HFFc6 (cell line): Measurements from ENCODE around the gene HCRT. TPM values are rescaled to one million over a fixed set of nuclear protein-coding genes. Genes with fewer than 3 reads are reported as not detected.
A peak's percentile ranks its signal among the peaks of the same experiment; 100 is the strongest.

ENCODE experiments used
- DNase-seq: peaks from one replicate; pipeline ENCODE4 v3.0.0-alpha.2; 2018
- H3K27ac Mint-ChIP-seq: 2 replicates; pipeline ENCODE4 v1.8.0; 2020; ENCODE audit warnings: mild to moderate bottlenecking, mixed read lengths
- H3K27me3 Mint-ChIP-seq: 2 replicates; pipeline ENCODE4 v1.8.0; 2021; ENCODE audit warnings: mild to moderate bottlenecking, moderate library complexity, mixed read lengths; ENCODE audit not compliant: insufficient read depth
- H3K36me3 Mint-ChIP-seq: 2 replicates; pipeline ENCODE4 v1.8.0; 2021; ENCODE audit warnings: low read depth, mixed read lengths
- H3K4me1 Mint-ChIP-seq: 2 replicates; pipeline ENCODE4 v1.8.0; 2020; ENCODE audit warnings: low read depth, mixed read lengths
- H3K4me3 Mint-ChIP-seq: 2 replicates; pipeline ENCODE4 v1.8.0; 2020; ENCODE audit warnings: mild to moderate bottlenecking, moderate library complexity, mixed read lengths
- H3K9me3 Mint-ChIP-seq: 2 replicates; pipeline ENCODE4 v1.8.0; 2020; ENCODE audit warnings: mild to moderate bottlenecking, mixed read lengths
- total RNA-seq, 6 experiments: library from RNA; stranded (reverse); fragmentation: NEBNext Ultra II Directional; extraction: Animal tissue kit (Norgen Biotek cat#: 25700); gene quantifications; 2 replicates in 1 of 6; 3 replicates in 5 of 6; pipeline ENCODE4 v1.2.3, GENCODE V29; 2021
- TF ChIP-seq, protein P1 (sequence below): fragments of 200-600 bp; sonication (generic); IDR thresholded peaks from 2 replicates; pipeline ENCODE4 v1.5.0; 2021; ENCODE audit warnings: antibody characterized with exemption, mild to moderate bottlenecking

Gene HCRT
- total RNA-seq, 6 experiments from 2014 or later: not detected

DNA sequence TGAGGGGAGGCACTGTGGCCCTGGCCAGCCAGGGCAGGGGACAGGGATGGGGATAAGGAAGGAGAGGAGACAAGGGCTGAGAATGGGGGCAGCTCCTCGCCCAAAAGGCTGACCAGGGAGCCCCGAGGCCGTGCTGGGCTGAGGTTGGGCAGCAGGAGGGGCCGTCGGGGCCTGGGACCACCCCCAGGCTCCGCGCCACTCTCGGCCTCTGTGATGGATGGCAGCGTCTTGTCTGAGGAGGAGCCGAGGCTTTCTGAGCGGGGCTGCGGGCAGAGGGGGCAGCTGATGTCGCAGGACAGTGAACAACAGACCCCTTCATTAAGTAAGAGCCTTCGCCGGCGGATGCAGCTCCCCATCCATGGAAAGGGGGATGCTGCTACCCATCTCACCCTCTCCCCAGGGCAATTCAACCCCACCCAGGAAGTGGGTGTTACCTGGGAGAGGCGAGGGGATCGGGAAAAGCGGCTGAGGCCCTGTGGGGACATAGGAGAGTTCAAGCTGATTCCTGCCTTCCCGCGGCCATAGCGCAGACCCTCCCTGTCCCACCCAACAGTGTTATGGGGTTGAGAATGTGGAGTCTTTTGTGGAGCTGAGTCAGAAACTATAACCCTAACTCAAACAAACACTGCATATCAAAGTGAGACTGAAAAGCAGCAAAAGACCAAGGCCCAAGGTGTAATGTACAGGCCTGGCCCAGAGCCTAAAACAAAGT lies 21.4 kb downstream of the HCRT start:
- H3K27ac Mint-ChIP-seq: no peak overlapping the region
- H3K36me3 Mint-ChIP-seq: no peaks in the 10 kb centered on the region
- no peak overlapping the region for H3K4me3 Mint-ChIP-seq
- peaks cover 9% of the 10 kb centered on the region for H3K27me3 Mint-ChIP-seq
- TF ChIP-seq, protein P1, sequence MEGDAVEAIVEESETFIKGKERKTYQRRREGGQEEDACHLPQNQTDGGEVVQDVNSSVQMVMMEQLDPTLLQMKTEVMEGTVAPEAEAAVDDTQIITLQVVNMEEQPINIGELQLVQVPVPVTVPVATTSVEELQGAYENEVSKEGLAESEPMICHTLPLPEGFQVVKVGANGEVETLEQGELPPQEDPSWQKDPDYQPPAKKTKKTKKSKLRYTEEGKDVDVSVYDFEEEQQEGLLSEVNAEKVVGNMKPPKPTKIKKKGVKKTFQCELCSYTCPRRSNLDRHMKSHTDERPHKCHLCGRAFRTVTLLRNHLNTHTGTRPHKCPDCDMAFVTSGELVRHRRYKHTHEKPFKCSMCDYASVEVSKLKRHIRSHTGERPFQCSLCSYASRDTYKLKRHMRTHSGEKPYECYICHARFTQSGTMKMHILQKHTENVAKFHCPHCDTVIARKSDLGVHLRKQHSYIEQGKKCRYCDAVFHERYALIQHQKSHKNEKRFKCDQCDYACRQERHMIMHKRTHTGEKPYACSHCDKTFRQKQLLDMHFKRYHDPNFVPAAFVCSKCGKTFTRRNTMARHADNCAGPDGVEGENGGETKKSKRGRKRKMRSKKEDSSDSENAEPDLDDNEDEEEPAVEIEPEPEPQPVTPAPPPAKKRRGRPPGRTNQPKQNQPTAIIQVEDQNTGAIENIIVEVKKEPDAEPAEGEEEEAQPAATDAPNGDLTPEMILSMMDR: no peak
- H3K9me3 Mint-ChIP-seq: no peaks in the 10 kb centered on the region
- no peaks in the 10 kb centered on the region for H3K4me1 Mint-ChIP-seq
- DNase-seq: no peak

DNA sequence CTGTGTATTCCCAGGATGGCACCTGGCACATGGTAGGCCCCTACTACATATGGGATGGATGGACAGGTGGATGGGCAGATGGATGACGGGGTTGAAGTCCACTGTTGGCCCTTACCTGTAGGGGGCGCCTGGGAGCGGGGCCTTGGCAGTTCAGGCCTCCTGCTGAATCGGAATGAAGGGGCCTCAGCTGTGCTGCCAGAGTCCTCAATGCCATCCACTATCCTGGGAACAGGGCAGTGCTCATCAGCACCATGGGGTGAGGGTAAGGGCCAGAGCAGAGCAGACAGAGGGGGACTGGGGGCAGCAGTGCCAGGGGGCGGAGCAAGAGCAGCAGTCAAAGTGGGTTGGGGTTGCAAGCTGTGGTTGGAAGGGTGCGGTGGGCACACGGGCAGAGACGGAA lies 22.1 kb downstream of the HCRT start:
- DNase-seq: no peak
- Mint-ChIP-seq H3K4me3 (no peak overlapping the region), H3K4me1 (no peaks in the 10 kb centered on the region), H3K27me3 (peaks cover 8% of the 10 kb centered on the region), H3K27ac (no peak overlapping the region), H3K36me3 (no peaks in the 10 kb centered on the region), H3K9me3 (no peaks in the 10 kb centered on the region)
- TF ChIP-seq, protein P1: peak; percentile 71

DNA sequence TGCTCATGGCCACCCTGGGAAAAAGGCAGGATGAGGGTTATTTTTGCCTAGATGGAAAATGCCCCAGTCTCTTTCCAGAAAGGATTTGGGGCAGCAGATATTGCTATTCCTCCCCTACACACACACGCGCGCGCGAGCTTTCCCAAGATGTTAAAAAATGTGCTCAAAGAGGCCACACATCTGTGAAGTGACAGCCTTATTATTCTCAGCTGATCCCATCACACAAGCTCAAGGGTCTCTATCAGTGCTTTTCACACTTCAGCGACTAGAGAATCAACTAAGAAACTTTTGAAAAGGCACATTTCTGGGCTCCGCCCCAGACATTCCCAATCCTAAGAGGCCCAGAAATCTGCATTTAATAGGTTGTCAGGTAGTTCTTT lies 24.7 kb downstream of the HCRT start:
- TF ChIP-seq, protein P1: no peak
- peaks cover 6% of the 10 kb centered on the region; the same call in 1 of the 2 replicates for H3K4me1 Mint-ChIP-seq
- H3K27me3 Mint-ChIP-seq: peaks cover 4% of the 10 kb centered on the region
- no peak for DNase-seq
- no peaks in the 10 kb centered on the region for H3K36me3 Mint-ChIP-seq
- no peak overlapping the region for H3K4me3 Mint-ChIP-seq
- H3K27ac Mint-ChIP-seq: no peak overlapping the region
- H3K9me3 Mint-ChIP-seq: no peaks in the 10 kb centered on the region

DNA sequence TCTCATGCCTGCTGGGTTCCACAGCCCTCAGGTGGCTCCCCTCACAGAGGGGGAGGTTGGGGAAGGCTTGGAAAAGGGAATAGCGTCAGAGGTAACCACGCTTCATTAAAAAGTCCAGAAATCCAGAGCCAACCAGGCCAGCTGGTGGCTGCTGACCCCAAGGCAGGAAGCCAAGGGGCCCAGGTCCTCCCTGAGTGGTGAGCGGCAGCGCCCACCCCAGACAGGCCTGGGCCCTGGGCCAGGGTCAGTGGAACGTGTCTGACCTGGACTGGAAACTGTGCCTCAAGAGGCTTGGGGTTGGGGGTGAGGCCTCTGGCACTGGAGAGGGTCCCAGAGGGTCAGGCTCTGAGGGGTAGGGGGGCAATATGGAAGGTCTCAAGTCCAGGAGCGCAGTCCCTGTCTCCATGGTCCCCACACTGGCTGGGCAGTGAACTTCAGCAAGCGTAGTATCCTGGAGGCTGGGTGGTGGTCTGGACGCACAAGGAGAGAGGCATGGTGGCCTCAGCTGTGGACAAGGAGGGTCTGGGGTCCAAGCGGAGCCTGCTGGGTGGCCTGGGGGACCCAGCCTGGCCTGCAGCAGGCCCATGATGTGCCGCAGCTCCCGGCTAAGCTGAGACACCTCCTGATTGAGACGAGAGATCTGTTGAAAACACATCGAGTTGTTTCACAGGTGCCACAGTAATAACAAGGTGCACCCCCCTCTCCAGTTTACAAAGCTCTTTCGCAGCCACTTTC lies 25.3 kb downstream of the HCRT start:
- TF ChIP-seq, protein P1: no peak
- Mint-ChIP-seq H3K4me1 (peaks cover 8% of the 10 kb centered on the region; the same call in 1 of the 2 replicates), H3K9me3 (no peaks in the 10 kb centered on the region), H3K27ac (no peak overlapping the region), H3K36me3 (no peaks in the 10 kb centered on the region), H3K4me3 (no peak overlapping the region), H3K27me3 (peaks cover 4% of the 10 kb centered on the region; the same call in 1 of the 2 replicates)
- DNase-seq: no peak

- Mint-ChIP-seq H3K27ac (peak overlapping the region; percentile 31; the same call in 1 of the 2 replicates), H3K36me3 (0 out of 2 replicates have a peak, but pooled peaks cover 10% of the 10 kb centered on the region), H3K4me1 (peaks cover 28% of the 10 kb centered on the region), H3K4me3 (peak overlapping the region; percentile 93), H3K9me3 (no peaks in the 10 kb centered on the region), H3K27me3 (no peaks in the 10 kb centered on the region)
- TF ChIP-seq, protein P1: no peak
- no peak for DNase-seq
Measured at GRCh38 chr17:42155614-42156045, 29.6 kb downstream of the HCRT start.
